GM21619 (cell line): ENCODE results near the gene NADK.
"Not testable (repeated sequence)": the region's sequence is repeated elsewhere in the genome, so short reads cannot be mapped to it uniquely, and the experiment has no call there.

Source experiments
- ATAC-seq: cut with Tn5 transposase; IDR thresholded peaks from one replicate; pipeline ENCODE4 v1.9.1; 2021; ENCODE audit not compliant: unreplicated experiment

Gene NADK

GRCh38 chr1:1707897-1708296 is 70.4 kb downstream of the NADK start:
- ATAC-seq, result not testable (repeated sequence)

- not testable (repeated sequence) for ATAC-seq
Observed at GRCh38 chr1:1707241-1707640, 71.0 kb downstream of the NADK start.

GRCh38 chr1:1705623-1706022 is 72.6 kb downstream of the NADK start:
- not testable (repeated sequence) for ATAC-seq

GRCh38 chr1:1704284-1704957 is 73.8 kb downstream of the NADK start:
- ATAC-seq, result not testable (repeated sequence)

- no peak for ATAC-seq
Observed at GRCh38 chr1:1703796-1704195, 74.5 kb downstream of the NADK start.

- ATAC-seq, result not testable (repeated sequence)
Observed at GRCh38 chr1:1702506-1702905, 75.8 kb downstream of the NADK start.
